SK-N-SH treated with all-trans-retinoic acid at 6 μM for 48 hours (cell line): ENCODE results near the gene N4BP3.

Experiments
- ATAC-seq: fragments of 200-7000 bp; cut with Tn5 transposase; 3 replicates; pipeline ENCODE4 v1.9.1; 2020; ENCODE audit warnings: mild to moderate bottlenecking, moderate library complexity
- ARNTL ChIP-seq: fragments of 450-650 bp; formaldehyde crosslinking; IDR thresholded peaks from 2 replicates; pipeline ENCODE4 v1.5.0; 2020; ENCODE audit warnings: low read depth, mild to moderate bottlenecking, moderate library complexity, borderline replicate concordance
- BACH2 ChIP-seq: fragments of 250-450 bp; sonication (Bioruptor Pico); IDR thresholded peaks from 2 replicates; pipeline ENCODE4 v1.9.0; 2021; ENCODE audit warnings: mild to moderate bottlenecking, borderline replicate concordance
- CSDC2 ChIP-seq: fragments of 250-450 bp; sonication (Bioruptor Pico); IDR thresholded peaks from 2 replicates; pipeline ENCODE4 v1.5.0; 2020; ENCODE audit warnings: mild to moderate bottlenecking, moderate library complexity
- ESRRG ChIP-seq: fragments of 250-450 bp; sonication (Bioruptor Pico); IDR thresholded peaks from 2 replicates; pipeline ENCODE4 v1.6.1; 2021; ENCODE audit warnings: mild to moderate bottlenecking
- ISL1 ChIP-seq: fragments of 250-450 bp; sonication (Bioruptor Pico); IDR thresholded peaks from 2 replicates; pipeline ENCODE4 v2.1.2; 2022; ENCODE audit warnings: mild to moderate bottlenecking, moderate library complexity
- OSR1 ChIP-seq: fragments of 250-450 bp; sonication (Bioruptor Pico); IDR thresholded peaks from 2 replicates; pipeline ENCODE4 v1.8.0; 2022; ENCODE audit warnings: moderate library complexity, mild to moderate bottlenecking, inconsistent platforms
- PPARA ChIP-seq: fragments of 250-450 bp; sonication (Bioruptor Pico); IDR thresholded peaks from 2 replicates; pipeline ENCODE4 v1.5.0; 2020; ENCODE audit warnings: mild to moderate bottlenecking, borderline replicate concordance
- RARB ChIP-seq: fragments of 250-450 bp; sonication (Bioruptor Pico); IDR thresholded peaks from 2 replicates; pipeline ENCODE4 v1.8.0; 2021; ENCODE audit warnings: mild to moderate bottlenecking, moderate library complexity
- SNAI2 ChIP-seq: fragments of 250-450 bp; sonication (Bioruptor Pico); IDR thresholded peaks from 2 replicates; pipeline ENCODE4 v1.5.0; 2020; ENCODE audit warnings: mild to moderate bottlenecking, moderate library complexity
- TOX ChIP-seq: fragments of 250-450 bp; sonication (Bioruptor Pico); IDR thresholded peaks from 2 replicates; pipeline ENCODE4 v1.8.0; 2021; ENCODE audit warnings: mild to moderate bottlenecking, moderate library complexity, borderline replicate concordance
- ZC3H10 ChIP-seq: fragments of 250-450 bp; sonication (Bioruptor Pico); IDR thresholded peaks from 2 replicates; pipeline ENCODE4 v1.5.1; 2021; ENCODE audit warnings: mild to moderate bottlenecking, moderate library complexity
- ZFP30 ChIP-seq: fragments of 450-650 bp; formaldehyde crosslinking; IDR thresholded peaks from 2 replicates; pipeline ENCODE4 v1.5.0; 2022; ENCODE audit warnings: mild to moderate bottlenecking, moderate library complexity
- ZNF70 ChIP-seq: fragments of 450-650 bp; formaldehyde crosslinking; IDR thresholded peaks from 2 replicates; pipeline ENCODE4 v1.5.0; 2020; ENCODE audit warnings: mild to moderate bottlenecking, moderate library complexity
- ZNF8 ChIP-seq: fragments of 450-650 bp; formaldehyde crosslinking; IDR thresholded peaks from 2 replicates; pipeline ENCODE4 v1.5.0; 2020; ENCODE audit warnings: mild to moderate bottlenecking, moderate library complexity
- TF ChIP-seq, protein P1 (sequence below): fragments of 250-450 bp; sonication (Bioruptor Pico); IDR thresholded peaks from 2 replicates; pipeline ENCODE4 v1.5.1; 2021; ENCODE audit warnings: mild to moderate bottlenecking, moderate library complexity
- TF ChIP-seq, protein P2 (sequence below): fragments of 250-450 bp; sonication (Bioruptor Pico); IDR thresholded peaks from 2 replicates; pipeline ENCODE4 v1.5.0; 2020; ENCODE audit warnings: mild to moderate bottlenecking, moderate library complexity
- TF ChIP-seq, protein P3 (sequence below): fragments of 250-450 bp; sonication (Bioruptor Pico); IDR thresholded peaks from 2 replicates; pipeline ENCODE4 v1.8.0; 2020; ENCODE audit warnings: mild to moderate bottlenecking, moderate library complexity, borderline replicate concordance

Gene N4BP3

DNA sequence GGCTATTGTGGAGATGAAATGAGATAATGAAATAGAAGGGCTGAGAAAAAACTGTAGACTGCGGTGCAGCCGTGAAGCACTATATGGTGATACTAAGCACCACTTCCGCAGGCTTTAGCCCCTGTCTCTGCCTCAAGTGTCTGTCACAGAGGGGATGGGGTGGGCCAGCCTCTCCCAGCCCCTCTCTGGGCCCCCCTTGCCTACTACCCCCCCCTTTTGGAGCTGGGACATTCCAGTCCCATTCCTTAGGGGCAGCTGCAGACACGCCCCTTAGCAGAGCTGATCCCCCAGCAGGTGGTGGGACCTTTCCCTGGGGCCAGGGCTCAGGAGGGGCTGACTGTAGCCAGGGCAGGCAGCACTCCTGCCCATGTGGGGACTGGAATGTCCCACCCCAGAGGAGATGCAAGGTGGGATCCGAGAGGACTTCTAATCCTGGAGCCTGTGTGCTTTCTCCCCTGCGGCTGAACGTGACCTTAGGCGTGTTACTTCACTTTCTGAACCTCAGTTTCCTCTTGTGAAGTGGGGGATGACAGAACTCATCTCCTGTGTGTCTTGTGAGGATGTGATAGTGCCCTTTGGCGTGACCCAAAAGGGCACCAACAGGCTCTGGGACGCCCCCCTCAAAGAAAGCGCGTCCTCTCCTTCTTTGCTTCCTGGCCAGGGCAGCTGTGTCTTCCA lies 1.9 kb downstream of the N4BP3 start:
- no peak for TF ChIP-seq ISL1
- TF ChIP-seq ZNF70 (CRISPR knock-in tag): no peak
- TF ChIP-seq, protein P1, sequence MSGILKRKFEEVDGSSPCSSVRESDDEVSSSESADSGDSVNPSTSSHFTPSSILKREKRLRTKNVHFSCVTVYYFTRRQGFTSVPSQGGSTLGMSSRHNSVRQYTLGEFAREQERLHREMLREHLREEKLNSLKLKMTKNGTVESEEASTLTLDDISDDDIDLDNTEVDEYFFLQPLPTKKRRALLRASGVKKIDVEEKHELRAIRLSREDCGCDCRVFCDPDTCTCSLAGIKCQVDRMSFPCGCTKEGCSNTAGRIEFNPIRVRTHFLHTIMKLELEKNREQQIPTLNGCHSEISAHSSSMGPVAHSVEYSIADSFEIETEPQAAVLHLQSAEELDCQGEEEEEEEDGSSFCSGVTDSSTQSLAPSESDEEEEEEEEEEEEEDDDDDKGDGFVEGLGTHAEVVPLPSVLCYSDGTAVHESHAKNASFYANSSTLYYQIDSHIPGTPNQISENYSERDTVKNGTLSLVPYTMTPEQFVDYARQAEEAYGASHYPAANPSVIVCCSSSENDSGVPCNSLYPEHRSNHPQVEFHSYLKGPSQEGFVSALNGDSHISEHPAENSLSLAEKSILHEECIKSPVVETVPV (CRISPR knock-in tag): no peak
- no peak for ATAC-seq

DNA sequence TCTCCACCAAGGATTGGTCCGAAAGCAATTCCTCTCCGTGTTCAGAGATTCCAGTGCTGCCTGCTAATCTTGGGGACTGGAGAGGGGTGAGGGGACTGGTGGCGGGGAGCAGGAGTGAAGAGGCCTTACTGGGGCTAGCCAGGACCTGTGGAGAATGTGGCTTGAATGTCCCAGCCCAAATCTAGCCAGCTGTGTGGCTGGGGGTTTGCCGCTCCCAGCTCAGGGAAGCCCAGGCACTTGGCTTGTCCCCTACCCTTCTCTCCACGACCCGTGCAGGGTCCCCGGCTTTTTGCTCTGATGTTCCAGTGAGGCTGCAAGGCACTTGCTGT lies 2.4 kb downstream of the N4BP3 start:
- no peak for TF ChIP-seq OSR1
- no peak for TF ChIP-seq ZNF8 (CRISPR knock-in tag)
- no peak for TF ChIP-seq RARB (CRISPR knock-in tag)
- no peak for TF ChIP-seq ISL1
- TF ChIP-seq, protein P2, sequence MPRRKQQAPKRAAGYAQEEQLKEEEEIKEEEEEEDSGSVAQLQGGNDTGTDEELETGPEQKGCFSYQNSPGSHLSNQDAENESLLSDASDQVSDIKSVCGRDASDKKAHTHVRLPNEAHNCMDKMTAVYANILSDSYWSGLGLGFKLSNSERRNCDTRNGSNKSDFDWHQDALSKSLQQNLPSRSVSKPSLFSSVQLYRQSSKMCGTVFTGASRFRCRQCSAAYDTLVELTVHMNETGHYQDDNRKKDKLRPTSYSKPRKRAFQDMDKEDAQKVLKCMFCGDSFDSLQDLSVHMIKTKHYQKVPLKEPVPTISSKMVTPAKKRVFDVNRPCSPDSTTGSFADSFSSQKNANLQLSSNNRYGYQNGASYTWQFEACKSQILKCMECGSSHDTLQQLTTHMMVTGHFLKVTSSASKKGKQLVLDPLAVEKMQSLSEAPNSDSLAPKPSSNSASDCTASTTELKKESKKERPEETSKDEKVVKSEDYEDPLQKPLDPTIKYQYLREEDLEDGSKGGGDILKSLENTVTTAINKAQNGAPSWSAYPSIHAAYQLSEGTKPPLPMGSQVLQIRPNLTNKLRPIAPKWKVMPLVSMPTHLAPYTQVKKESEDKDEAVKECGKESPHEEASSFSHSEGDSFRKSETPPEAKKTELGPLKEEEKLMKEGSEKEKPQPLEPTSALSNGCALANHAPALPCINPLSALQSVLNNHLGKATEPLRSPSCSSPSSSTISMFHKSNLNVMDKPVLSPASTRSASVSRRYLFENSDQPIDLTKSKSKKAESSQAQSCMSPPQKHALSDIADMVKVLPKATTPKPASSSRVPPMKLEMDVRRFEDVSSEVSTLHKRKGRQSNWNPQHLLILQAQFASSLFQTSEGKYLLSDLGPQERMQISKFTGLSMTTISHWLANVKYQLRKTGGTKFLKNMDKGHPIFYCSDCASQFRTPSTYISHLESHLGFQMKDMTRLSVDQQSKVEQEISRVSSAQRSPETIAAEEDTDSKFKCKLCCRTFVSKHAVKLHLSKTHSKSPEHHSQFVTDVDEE (CRISPR knock-in tag): no peak
- no peak for ATAC-seq

DNA sequence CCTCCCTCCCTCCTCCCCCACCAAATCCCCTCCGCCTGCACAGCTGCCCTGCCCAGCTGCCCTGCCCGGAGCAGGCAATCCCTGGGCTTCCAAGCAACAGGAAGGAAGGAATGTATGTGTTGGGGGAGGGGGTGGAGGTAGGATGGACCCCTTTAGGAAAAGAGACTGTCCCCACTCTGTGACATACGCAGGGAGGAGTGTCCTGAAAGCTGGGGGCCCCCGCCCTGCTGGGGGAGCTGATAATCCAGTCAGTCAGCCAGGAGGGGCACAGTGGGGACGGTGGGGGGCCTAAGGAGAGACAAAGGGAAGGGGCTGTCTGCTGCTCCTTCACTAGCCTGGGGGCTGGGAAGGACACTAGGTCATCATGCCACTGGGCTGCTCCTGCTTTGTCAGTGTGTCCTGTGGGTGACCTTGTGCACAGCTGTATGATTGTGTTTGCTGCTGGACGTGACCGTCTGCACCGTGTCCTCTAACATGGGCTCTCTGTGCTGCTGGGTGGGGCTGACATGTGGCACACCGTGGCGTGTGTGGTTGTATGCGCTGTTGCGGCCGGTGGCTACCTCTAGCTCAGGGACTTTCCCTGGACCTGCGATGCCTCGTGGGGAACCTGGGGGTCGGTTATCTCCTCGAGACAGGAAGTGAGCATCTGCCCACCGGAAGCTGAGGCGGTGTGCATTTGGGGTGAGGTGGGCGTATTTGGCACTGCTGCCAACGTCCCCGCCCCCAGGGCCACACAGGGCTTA lies 3.0 kb downstream of the N4BP3 start:
- ATAC-seq: no peak
- TF ChIP-seq ZC3H10 (CRISPR knock-in tag): no peak
- no peak for TF ChIP-seq BACH2 (CRISPR knock-in tag)
- TF ChIP-seq ZFP30 (CRISPR knock-in tag): no peak
- TF ChIP-seq RARB (CRISPR knock-in tag): no peak
- TF ChIP-seq SNAI2 (CRISPR knock-in tag): no peak
- TF ChIP-seq, protein P1 (CRISPR knock-in tag): no peak
- TF ChIP-seq TOX: no peak
- no peak for TF ChIP-seq CSDC2 (CRISPR knock-in tag)
- no peak for TF ChIP-seq ISL1
- no peak for TF ChIP-seq ESRRG
- TF ChIP-seq, protein P3, sequence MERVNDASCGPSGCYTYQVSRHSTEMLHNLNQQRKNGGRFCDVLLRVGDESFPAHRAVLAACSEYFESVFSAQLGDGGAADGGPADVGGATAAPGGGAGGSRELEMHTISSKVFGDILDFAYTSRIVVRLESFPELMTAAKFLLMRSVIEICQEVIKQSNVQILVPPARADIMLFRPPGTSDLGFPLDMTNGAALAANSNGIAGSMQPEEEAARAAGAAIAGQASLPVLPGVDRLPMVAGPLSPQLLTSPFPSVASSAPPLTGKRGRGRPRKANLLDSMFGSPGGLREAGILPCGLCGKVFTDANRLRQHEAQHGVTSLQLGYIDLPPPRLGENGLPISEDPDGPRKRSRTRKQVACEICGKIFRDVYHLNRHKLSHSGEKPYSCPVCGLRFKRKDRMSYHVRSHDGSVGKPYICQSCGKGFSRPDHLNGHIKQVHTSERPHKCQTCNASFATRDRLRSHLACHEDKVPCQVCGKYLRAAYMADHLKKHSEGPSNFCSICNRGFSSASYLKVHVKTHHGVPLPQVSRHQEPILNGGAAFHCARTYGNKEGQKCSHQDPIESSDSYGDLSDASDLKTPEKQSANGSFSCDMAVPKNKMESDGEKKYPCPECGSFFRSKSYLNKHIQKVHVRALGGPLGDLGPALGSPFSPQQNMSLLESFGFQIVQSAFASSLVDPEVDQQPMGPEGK: no peak
- TF ChIP-seq ARNTL (CRISPR knock-in tag): no peak
- TF ChIP-seq, protein P2 (CRISPR knock-in tag): no peak
- TF ChIP-seq PPARA: no peak
- no peak for TF ChIP-seq ZNF70 (CRISPR knock-in tag)
- TF ChIP-seq OSR1: no peak
